PC-3 (cell line): ENCODE measurements around the gene CYP8B1.

Experiments used
- CTCF ChIP-seq: fragments of 300-600 bp; sonication (generic); conservative IDR thresholded peaks from 2 replicates; pipeline ENCODE4 v1.5.1; 2017; ENCODE audit warnings: antibody characterized with exemption, low read depth, mild to moderate bottlenecking, low read length
- EZH2 ChIP-seq: fragments of 300-600 bp; sonication (generic); IDR thresholded peaks from one replicate; pipeline ENCODE4 v1.6.1; 2017; ENCODE audit warnings: antibody characterized with exemption, mild to moderate bottlenecking, low read length; ENCODE audit not compliant: unreplicated experiment
- EZH2phosphoT487 ChIP-seq: fragments of 300-600 bp; sonication (generic); IDR thresholded peaks from 2 replicates; pipeline ENCODE4 v1.6.1; 2018; ENCODE audit warnings: mild to moderate bottlenecking, antibody characterized with exemption, low read length, borderline replicate concordance

GRCh38 chr3:42853739-42854302, 21.9 kb downstream of the CYP8B1 start:
- no peak for TF ChIP-seq CTCF
- TF ChIP-seq EZH2 = no peak
- TF ChIP-seq EZH2phosphoT487 = no peak
